HG02610 (cell line): ENCODE measurements around the gene HECTD4.
A peak's percentile ranks its signal among the peaks of the same experiment; 100 is the strongest.

Experiments used
- ATAC-seq: cut with Tn5 transposase; IDR thresholded peaks from one replicate; pipeline ENCODE4 v1.9.1; 2021; ENCODE audit warnings: mild to moderate bottlenecking, moderate library complexity; ENCODE audit not compliant: unreplicated experiment

HECTD4 gene

GRCh38 chr12:112325622-112326207, 56.5 kb downstream of the HECTD4 start:
- no peak for ATAC-seq

DNA sequence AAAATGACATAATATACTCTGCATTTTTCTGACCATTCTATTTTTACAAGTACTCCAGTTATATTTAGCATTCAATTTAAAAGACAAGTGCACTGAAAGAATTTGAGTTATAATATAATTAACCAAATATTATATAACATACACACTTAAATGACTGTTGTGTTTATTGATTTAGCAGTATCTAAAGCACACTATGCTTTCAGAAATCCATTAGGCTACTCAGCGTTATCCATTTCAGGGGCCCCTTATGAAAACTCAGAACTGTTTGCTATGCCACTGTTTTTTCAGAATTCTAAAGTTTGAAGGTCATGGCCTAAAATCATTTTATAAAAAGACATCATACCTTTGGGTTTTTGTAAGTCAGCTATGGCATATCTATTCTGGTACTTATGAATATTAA, 57.1 kb downstream of the HECTD4 start:
- no peak for ATAC-seq

DNA sequence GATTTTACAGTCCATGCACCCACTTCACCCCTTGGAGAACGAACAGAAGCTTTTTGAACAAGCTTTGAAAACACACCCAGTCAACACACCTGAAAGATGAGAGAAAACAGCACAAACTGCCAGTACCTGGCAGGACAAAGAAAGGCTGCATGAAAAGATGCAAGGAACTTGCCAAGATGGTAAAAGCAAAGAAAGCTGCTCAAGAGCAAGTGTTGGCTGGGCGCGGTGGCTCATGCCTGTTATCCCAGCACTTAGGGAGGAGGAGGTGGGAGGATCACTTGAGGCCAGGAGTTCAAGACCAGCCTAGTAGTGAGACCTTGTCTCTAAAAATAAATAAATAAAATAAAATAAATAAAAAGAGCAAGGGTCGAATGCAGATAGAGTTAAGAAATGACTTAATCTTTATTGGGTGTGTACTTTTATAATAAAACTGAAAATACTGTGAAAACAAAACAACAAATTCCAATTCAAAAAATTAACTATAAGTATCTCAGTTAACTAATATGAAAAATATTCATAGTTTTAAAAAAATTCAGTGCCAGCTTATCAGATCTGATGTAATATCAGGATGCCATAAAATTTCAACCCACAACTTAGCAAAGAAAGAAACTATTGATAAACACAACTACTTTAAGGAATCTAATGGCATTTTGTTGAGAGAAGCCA, 59.2 kb downstream of the HECTD4 start:
- ATAC-seq: no peak

DNA sequence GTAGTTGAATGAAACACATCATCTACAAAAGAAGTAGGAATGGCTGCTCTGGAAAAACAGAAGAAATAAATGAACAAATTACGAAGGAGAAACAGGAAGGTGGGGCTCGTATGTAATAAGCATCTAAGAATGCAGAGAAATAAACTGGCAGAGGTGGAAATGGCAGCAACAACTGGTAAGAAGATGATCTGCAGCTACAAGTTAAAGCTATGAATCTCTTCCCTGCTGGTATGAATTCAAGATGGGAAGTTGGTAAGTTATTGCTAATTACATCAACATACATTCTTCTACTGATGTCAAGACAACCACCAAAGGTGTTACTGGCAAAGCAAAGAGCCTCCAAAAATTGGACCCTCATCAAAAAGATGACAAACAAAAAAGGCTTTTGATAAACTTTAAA, 59.8 kb downstream of the HECTD4 start:
- no peak for ATAC-seq

DNA sequence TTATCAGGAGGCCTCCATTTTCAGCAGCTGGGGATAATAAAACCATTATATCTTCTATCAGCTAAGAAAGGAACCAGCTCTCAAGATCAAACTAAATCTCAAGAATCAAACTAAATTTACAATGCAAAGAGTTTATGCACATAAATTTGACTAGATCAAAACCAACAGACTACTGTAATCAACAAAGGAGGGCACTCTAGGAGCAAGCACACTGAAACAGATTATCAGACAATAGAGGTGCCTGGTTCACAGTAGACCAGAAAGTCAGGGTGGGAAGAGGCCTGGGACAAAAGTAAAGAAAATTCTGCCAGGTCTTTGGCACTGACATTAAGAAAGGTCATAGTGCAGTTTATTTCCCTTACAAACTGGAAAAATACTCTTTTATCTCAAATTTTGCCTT, 61.0 kb downstream of the HECTD4 start:
- no peak for ATAC-seq

DNA sequence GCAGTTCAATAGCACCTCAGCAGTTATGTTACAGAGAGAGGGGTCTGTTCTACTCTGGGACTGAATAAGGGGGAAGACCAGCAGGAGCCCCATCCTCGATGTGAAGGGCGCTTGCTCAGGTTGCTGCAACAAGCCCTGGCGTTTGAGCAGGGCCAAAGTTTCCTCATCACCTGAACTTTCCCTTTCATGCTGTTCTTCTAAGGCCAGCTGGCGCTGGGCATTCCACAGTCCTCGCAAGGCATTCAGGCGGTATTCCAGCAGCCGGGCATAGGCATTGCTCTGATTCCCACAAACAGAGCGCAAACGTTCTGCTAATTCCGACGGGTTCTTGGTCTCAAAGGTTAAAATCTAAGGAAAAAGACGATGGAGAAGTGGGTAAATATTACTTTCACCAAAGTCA, 62.8 kb downstream of the HECTD4 start:
- ATAC-seq: no peak

DNA sequence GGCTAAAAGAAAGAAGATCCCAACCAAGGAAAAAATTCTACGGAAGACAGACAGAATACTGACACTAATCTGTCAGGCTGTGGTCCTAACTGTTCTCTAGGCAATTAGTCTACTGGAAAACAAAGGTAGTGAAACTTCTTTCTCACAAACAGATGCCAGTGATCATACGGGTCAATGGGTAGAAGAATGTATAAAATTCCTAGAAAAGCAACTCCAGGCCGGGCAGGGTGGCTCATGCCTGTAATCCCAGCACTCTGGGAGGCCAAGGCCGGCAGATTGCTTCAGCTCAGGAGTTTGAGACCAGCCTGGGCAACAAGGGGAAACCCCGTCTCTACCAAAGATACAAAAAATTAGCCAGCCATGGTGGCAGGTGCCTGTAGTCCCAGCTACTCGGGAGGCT, 64.8 kb downstream of the HECTD4 start:
- ATAC-seq: no peak

GRCh38 chr12:112314981-112315380, 67.2 kb downstream of the HECTD4 start:
- no peak for ATAC-seq

DNA sequence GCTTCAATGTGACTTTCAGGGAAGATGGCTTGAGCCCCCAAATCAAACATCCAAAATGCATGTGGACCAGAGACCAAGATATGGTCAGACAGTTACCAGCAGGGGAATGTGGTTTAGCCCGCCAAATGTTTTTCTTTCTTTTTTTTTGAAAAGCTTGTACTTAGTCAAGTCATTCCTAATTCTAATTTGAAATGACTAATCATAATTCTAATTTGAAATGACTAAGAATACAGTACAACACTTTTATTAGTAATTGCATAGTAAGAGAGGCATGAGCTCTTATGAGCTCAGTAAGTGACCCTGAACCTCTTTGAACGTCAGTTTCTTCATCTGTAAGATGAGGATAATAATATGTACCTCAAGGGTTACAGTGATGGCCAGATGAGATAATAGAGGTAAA, 72.4 kb downstream of the HECTD4 start:
- ATAC-seq: no peak

DNA sequence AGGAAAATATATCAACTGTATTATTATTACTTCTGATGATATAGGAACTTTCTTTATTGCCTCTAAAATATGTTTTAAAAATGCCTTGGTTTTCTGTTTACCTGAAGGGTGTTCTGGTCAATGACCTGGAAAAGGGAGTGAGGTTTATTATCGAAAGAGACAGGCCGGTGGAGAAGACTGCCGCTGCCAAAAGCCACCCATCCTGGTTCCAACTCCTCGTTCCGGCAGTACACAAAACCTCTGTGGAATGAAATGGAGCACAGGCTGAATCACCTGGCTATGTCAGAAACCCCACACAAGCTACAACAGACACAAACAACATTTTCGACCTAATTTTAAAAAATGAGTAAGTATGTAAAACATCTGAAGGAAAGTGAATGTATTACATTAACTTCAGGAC, 73.6 kb downstream of the HECTD4 start:
- ATAC-seq: no peak

DNA sequence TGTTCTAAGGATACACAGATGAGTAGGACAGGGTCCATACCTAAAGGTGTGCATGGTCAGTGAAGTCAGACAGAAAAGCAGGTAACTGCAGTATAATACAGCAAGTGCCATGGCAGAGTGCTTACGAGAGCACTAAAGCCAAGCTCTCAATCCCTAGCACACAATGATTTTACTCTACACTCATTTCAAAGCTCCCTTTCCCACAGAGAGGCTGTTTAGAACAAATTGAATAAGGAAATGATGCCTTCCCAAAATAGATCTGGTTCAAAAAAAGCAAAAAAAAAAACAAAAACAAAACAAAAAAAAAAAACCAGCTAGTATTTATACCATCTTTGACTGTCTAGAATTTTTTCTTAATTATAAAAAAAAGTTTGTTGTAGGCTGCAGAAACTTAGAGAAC, 74.1 kb downstream of the HECTD4 start:
- ATAC-seq: no peak

- ATAC-seq: no peak
These were observed 74.8 kb downstream of the HECTD4 start for GRCh38 chr12:112307317-112308011.

GRCh38 chr12:112305951-112306350, 76.3 kb downstream of the HECTD4 start:
- ATAC-seq: no peak

- no peak for ATAC-seq
These were observed 77.8 kb downstream of the HECTD4 start for GRCh38 chr12:112304436-112304835.

GRCh38 chr12:112303799-112304198, 78.4 kb downstream of the HECTD4 start:
- ATAC-seq: no peak

DNA sequence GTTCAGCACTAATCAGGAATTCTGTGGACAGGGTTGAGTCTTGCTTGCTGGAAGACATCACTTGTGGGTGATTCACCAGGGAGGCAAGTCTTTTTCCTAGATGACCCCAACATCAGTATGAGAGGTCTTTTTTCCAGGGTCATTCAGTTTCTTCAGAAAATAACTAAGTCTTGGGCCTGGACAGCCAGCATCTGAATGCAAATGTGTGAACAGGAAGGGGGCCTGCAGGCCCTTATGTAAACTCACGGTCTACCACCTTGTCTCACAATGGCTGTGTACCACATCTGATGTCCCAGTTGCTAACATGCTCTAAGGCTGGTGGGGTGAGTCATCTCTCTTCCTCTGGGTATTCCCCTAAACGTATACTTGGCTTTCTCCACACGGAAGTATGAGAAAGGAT, 79.2 kb downstream of the HECTD4 start:
- ATAC-seq: peak; percentile 99

GRCh38 chr12:112299704-112300103, 82.5 kb downstream of the HECTD4 start:
- no peak for ATAC-seq

GRCh38 chr12:112297188-112297587, 85.0 kb downstream of the HECTD4 start:
- no peak for ATAC-seq

DNA sequence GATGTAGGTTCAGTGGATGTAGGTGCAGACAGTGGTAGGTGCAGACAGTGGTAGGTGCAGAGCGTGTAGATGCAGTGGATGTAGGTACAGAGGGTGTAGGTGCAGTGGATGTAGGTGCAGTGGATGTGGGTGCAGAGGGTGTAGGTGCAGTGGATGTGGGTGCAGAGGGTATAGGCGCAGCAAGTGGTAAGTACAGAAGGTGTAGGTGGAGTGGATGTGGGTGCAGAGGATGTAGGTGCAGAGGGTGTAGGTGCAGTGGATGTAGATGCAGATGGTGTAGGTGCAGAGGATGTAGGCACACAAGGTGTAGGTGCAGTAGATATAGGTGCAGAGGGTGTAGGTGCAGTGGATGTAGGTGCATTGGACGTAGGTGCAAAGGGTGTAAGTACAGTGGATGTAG, 86.0 kb downstream of the HECTD4 start:
- ATAC-seq: no peak

- no peak for ATAC-seq
These were observed 87.4 kb downstream of the HECTD4 start for GRCh38 chr12:112294793-112295192.

- ATAC-seq: no peak
These were observed 93.6 kb downstream of the HECTD4 start for GRCh38 chr12:112288638-112289037.

- ATAC-seq: no peak
These were observed 96.4 kb downstream of the HECTD4 start for GRCh38 chr12:112285600-112286401.
